Fibroblast of villous mesenchyme (primary cell): ENCODE data around the gene DROSHA. TPM values are rescaled to one million over a fixed set of nuclear protein-coding genes. Genes with fewer than 3 reads are reported as not detected.
A peak's percentile ranks its signal among the peaks of the same experiment; 100 is the strongest.

Source experiments
- DNase-seq: peaks from one replicate; pipeline ENCODE4 v3.0.0-alpha.2; 2010; ENCODE audit warnings: low read depth
- H3K4me3 ChIP-seq: 2 replicates; pipeline ENCODE4 v1.5.1; 2011; ENCODE audit warnings: low read depth, mild to moderate bottlenecking, low read length
- CTCF ChIP-seq: IDR thresholded peaks from 2 replicates; pipeline ENCODE4 v1.5.1; 2012; ENCODE audit warnings: low read depth, mild to moderate bottlenecking, low read length; ENCODE audit not compliant: insufficient read depth
- total RNA-seq: library from RNA; depleted of rRNA; stranded (reverse); fragments of >200 nt; gene quantifications from 2 replicates; pipeline ENCODE4 v1.2.3, GENCODE V29; 2012

The DROSHA gene
- total RNA-seq, 1 donor, result 54.8 TPM

- TF ChIP-seq CTCF, result no peak
- peak; percentile 7 for DNase-seq
- H3K4me3 ChIP-seq, result peak overlapping the region; percentile 89
Measured at GRCh38 chr5:31531543-31531887, 378 bp downstream of the DROSHA start.

DNA sequence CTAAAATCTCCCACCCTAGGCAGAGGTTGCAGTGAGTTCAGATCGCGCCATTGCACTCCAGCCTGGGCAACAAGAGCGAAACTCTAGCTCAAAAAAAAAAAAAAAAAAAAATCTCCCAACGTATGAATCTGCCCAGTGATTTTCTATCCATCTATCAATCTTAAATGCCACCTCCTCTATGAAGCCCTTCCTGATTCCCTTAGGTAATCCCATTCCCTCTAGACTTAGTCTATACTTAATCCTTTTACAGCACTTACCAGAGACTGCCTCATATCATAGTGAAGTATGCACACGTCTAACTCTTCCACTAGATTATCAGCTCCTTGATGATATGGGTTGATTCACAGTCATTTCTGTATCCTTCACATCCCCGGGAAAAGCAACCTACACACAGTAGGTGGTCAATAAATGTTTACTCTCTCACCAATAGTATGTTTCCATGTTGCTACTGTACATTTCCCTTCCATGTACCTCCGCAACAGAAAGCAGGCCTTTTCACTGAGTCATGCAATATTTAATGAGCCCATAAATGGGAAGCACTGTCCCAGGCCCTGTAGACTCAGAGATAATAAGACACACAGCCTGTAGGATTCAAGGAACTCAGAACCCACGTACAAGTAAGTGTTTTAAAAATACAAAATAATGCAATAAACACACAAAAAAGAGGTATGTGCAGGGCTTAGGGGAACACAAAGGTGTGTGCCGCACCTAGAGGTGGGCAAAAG lies 1.2 kb downstream of the DROSHA start:
- DNase-seq, result peak; percentile 45
- peak overlapping the region; percentile 89 for H3K4me3 ChIP-seq
- no peak for TF ChIP-seq CTCF

DNA sequence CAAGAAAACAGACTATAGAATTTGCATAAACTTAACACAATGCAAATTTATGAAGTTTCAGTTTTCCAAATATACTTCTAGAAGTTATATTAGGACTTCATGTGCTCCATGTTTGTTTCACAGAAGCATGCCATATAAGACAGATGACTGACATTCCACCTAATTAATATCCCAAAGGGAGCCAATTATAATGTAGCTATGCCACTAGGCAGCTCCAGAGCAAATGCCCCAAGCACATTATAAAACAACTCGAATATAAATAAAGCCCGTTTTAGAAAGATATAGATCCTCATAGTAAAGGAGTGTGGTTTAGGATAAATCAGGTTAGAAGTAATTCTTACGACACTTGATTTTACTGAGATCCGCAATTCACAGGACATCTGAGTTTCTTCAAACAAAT lies 8.9 kb downstream of the DROSHA start:
- no peak for TF ChIP-seq CTCF
- H3K4me3 ChIP-seq, result no peak overlapping the region
- DNase-seq, result no peak

GRCh38 chr5:31516802-31517201 lies 15.1 kb downstream of the DROSHA start:
- no peak for DNase-seq
- H3K4me3 ChIP-seq, result no peak overlapping the region
- no peak for TF ChIP-seq CTCF

- no peak for DNase-seq
- H3K4me3 ChIP-seq, result no peak overlapping the region
- TF ChIP-seq CTCF, result no peak
Measured at GRCh38 chr5:31511305-31511704, 20.6 kb downstream of the DROSHA start.

- no peak for DNase-seq
- H3K4me3 ChIP-seq, result no peak overlapping the region
- no peak for TF ChIP-seq CTCF
Measured at GRCh38 chr5:31504529-31504928, 27.4 kb downstream of the DROSHA start.

GRCh38 chr5:31502506-31502905 lies 29.4 kb downstream of the DROSHA start:
- no peak overlapping the region for H3K4me3 ChIP-seq
- no peak for DNase-seq
- no peak for TF ChIP-seq CTCF
